K562 (cell line): ENCODE data around the gene HAP1. TPM values are rescaled to one million over a fixed set of nuclear protein-coding genes. Genes with fewer than 3 reads are reported as not detected.

ENCODE experiments used
- CSDE1 ChIP-seq, 2 experiments: fragments of 450-650 bp; IDR thresholded peaks; 2 replicates each; pipeline ENCODE4 v1.6.1; 2016; ENCODE audit warnings: mild to moderate bottlenecking in 1 of 2
- ELF2 ChIP-seq: fragments of 250-450 bp; sonication (Bioruptor Pico); IDR thresholded peaks from 2 replicates; pipeline ENCODE4 v1.5.0; 2021; ENCODE audit warnings: mild to moderate bottlenecking
- ESRRA ChIP-seq: fragments of 450-650 bp; IDR thresholded peaks from 2 replicates; pipeline ENCODE4 v1.6.1; 2014; ENCODE audit warnings: low read depth, mild to moderate bottlenecking, moderate library complexity, borderline replicate concordance
- HIVEP1 ChIP-seq: fragments of 250-450 bp; sonication (Bioruptor Pico); IDR thresholded peaks from 2 replicates; pipeline ENCODE4 v1.4.0; 2020; ENCODE audit warnings: mild to moderate bottlenecking
- HMG20B ChIP-seq: fragments of 250-450 bp; sonication (Bioruptor Pico); IDR thresholded peaks from 2 replicates; pipeline ENCODE4 v1.5.0; 2021; ENCODE audit warnings: mild to moderate bottlenecking
- MAFF ChIP-seq: IDR thresholded peaks from 2 replicates; pipeline ENCODE4 v1.6.1; 2012; ENCODE audit warnings: low read length, improper control_type of control experiment
- MAZ ChIP-seq, 2 experiments: fragments of 450-650 bp in 1 of 2; sonication (generic) in 1 of 2; formaldehyde crosslinking; IDR thresholded peaks in 1 of 2; conservative IDR thresholded peaks in 1 of 2; 2 replicates each; pipeline versions ENCODE4 v1.4.0 to v1.5.0; 2020; ENCODE audit warnings: mild to moderate bottlenecking in 1 of 2, missing genetic modification reagents in 1 of 2
- MCM7 ChIP-seq, 2 experiments: fragments of 450-650 bp; IDR thresholded peaks; 2 replicates each; pipeline ENCODE4 v1.6.1; 2016 to 2018
- MEF2D ChIP-seq: conservative IDR thresholded peaks from 2 replicates; pipeline ENCODE4 v1.6.1; 2016; ENCODE audit warnings: low read depth, missing genetic modification characterization, missing compliant biosample characterization
- MEIS2 ChIP-seq: fragments of 450-650 bp; IDR thresholded peaks from 2 replicates; pipeline ENCODE4 v1.6.1; 2014; ENCODE audit warnings: mild to moderate bottlenecking; ENCODE audit not compliant: partially characterized antibody
- MTA3 ChIP-seq: fragments of 450-650 bp; formaldehyde crosslinking; IDR thresholded peaks from 2 replicates; pipeline ENCODE4 v1.6.1; 2017; ENCODE audit warnings: mild to moderate bottlenecking, borderline replicate concordance
- NEUROD1 ChIP-seq: fragments of 150-350 bp; IDR thresholded peaks from 2 replicates; pipeline ENCODE4 v1.6.1; 2014; ENCODE audit warnings: borderline replicate concordance, low read length, low read depth; ENCODE audit not compliant: partially characterized antibody
- NFIC ChIP-seq: fragments of 450-650 bp; IDR thresholded peaks from 2 replicates; pipeline ENCODE4 v1.6.1; 2017; ENCODE audit warnings: mild to moderate bottlenecking, inconsistent platforms
- PHF20 ChIP-seq: fragments of 450-650 bp; IDR thresholded peaks from 2 replicates; pipeline ENCODE4 v1.6.1; 2018; ENCODE audit not compliant: partially characterized antibody
- TAF15 ChIP-seq: fragments of 200-400 bp; formaldehyde crosslinking; IDR thresholded peaks from 2 replicates; pipeline ENCODE4 v1.6.1; 2017; ENCODE audit warnings: mild to moderate bottlenecking, low read depth, low read length, moderate library complexity
- TCF7 ChIP-seq: sonication (generic); IDR thresholded peaks from 2 replicates; pipeline ENCODE4 v1.6.1; 2016; ENCODE audit warnings: antibody characterized with exemption, borderline replicate concordance
- TGIF2 ChIP-seq: sonication (generic); formaldehyde crosslinking; IDR thresholded peaks from 2 replicates; pipeline ENCODE4 v1.8.1; 2022; ENCODE audit warnings: mild to moderate bottlenecking, missing genetic modification reagents, moderate library complexity
- ZKSCAN3 ChIP-seq: fragments of 250-450 bp; sonication (Bioruptor Pico); IDR thresholded peaks from 2 replicates; pipeline ENCODE4 v1.4.0; 2020
- ZNF184 ChIP-seq: sonication (generic); formaldehyde crosslinking; IDR thresholded peaks from 2 replicates; pipeline ENCODE4 v1.5.0; 2020; ENCODE audit warnings: missing genetic modification reagents
- polyA plus RNA-seq, 8 experiments: library from polyadenylated mRNA; depleted of rRNA in 4 of 8; stranded (reverse) in 5 of 8; unstranded in 3 of 8; fragments of >200 nt; fragmentation: Nextera tagmentation in 2 of 8; fragmentation: Illumina TruSeq in 1 of 8; extraction: Ambion mirVana in 2 of 8; extraction: Trizol in 1 of 8; gene quantifications; 2 replicates each; pipeline versions ENCODE4 v1.2.1 to v1.2.3, GENCODE V29; 2011 to 2014; ENCODE audit warnings: inconsistent platforms in 1 of 8, missing spikeins in 1 of 8
- total RNA-seq, 7 experiments: library from RNA; depleted of rRNA in 6 of 7; stranded (reverse); fragments of >200 nt in 6 of 7; fragmentation: Illumina TruSeq in 2 of 7; extraction: Trizol in 2 of 7; gene quantifications; 2 replicates each; pipeline versions ENCODE4 v1.2.1 to v1.2.3, GENCODE V29; 2011 to 2021; ENCODE audit warnings: low replicate concordance in 1 of 7
- TF ChIP-seq, protein P1 (sequence below), 3 experiments: IDR thresholded peaks in 2 of 3; conservative IDR thresholded peaks in 1 of 3; 2 replicates each; pipeline ENCODE4 v1.5.1; 2011 to 2012; ENCODE audit warnings: low read length in 3 of 3, mild to moderate bottlenecking in 3 of 3, control low read depth in 2 of 3, improper control_type of control experiment in 1 of 3, inconsistent platforms in 1 of 3, low read depth in 1 of 3, mixed read lengths in 1 of 3, moderate library complexity in 1 of 3; ENCODE audit not compliant: insufficient read depth in 2 of 3
- TF ChIP-seq, protein P2 (sequence below): sonication (generic); formaldehyde crosslinking; IDR thresholded peaks from 2 replicates; pipeline ENCODE4 v1.8.0; 2022; ENCODE audit warnings: missing genetic modification reagents, mild to moderate bottlenecking, borderline replicate concordance
- TF ChIP-seq, protein P3 (sequence below): fragments of 450-650 bp; IDR thresholded peaks from 2 replicates; pipeline ENCODE4 v1.6.1; 2016; ENCODE audit warnings: mild to moderate bottlenecking

The HAP1 gene
- total and polyA plus RNA-seq, 9 of the 15 experiments (the other 6 are each of a cell fraction or from before 2014, with no cell fraction given), result under 0.01 to 0.09 (median 0.04) TPM; not detected in 6

DNA sequence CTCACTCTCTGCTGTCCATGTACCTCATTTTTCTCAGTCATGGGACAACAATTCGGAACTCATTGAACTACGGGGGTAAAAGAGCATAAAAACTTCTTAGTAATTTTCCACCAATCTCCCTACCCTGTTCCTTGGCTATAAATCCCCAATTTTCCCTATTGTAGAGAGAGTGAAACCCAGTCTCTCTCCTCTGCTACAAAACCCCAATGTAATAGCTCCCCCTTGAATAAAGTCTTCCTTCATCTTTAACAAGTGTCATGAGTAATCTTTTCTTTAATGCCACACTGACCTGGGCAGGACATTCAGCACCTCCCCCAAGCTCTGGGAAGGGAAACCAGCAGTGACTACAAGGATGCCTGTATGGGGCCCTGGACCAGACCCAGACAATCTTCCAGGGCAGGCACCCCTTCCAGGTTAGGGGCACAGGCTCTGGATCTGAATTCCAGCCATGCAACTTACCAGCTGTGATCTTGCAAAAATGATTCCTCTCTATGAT lies 56.0 kb downstream of the HAP1 start (continued):
- TF ChIP-seq, protein P1, sequence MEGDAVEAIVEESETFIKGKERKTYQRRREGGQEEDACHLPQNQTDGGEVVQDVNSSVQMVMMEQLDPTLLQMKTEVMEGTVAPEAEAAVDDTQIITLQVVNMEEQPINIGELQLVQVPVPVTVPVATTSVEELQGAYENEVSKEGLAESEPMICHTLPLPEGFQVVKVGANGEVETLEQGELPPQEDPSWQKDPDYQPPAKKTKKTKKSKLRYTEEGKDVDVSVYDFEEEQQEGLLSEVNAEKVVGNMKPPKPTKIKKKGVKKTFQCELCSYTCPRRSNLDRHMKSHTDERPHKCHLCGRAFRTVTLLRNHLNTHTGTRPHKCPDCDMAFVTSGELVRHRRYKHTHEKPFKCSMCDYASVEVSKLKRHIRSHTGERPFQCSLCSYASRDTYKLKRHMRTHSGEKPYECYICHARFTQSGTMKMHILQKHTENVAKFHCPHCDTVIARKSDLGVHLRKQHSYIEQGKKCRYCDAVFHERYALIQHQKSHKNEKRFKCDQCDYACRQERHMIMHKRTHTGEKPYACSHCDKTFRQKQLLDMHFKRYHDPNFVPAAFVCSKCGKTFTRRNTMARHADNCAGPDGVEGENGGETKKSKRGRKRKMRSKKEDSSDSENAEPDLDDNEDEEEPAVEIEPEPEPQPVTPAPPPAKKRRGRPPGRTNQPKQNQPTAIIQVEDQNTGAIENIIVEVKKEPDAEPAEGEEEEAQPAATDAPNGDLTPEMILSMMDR (IDR thresholded peaks at IDR 0.05 in 2 of 3, conservative IDR thresholded peaks at IDR 0.05 in 1 of 3; ENCODE audit: insufficient read depth in 2 of 3, low read depth in 1 of 3, low read length in 3 of 3), result no peak; a peak in 2 of 6 replicates
- TF ChIP-seq CSDE1 (IDR thresholded peaks at IDR 0.05) (peak in 1 of 2 experiments; percentile 98; a peak in 2 of 4 replicates), TCF7 (peak; percentile 78; the same call in 1 of the 2 replicates), HMG20B (peak; percentile 97), HIVEP1 (CRISPR knock-in tag) (no peak), MEF2D (tag) (no peak; the same call in 1 of the 2 replicates), MTA3 (peak; percentile 88), NEUROD1 (peak; percentile 60), MEIS2 (no peak), TGIF2 (CRISPR knock-in tag) (no peak), PHF20 (no peak), ZNF184 (CRISPR knock-in tag) (no peak), TAF15 (no peak), NFIC (peak; percentile 71), ESRRA (no peak), MCM7 (IDR thresholded peaks at IDR 0.05) (no peak), MAFF (peak; percentile 78), ELF2 (peak; percentile 75; the same call in 1 of the 2 replicates), ZKSCAN3 (no peak), MAZ (CRISPR knock-in tag; conservative IDR thresholded peaks at IDR 0.05 in 1 of 2, IDR thresholded peaks at IDR 0.05 in 1 of 2) (peak in 1 of 2 experiments; percentile 90; a peak in 2 of 4 replicates)
- TF ChIP-seq, protein P2, sequence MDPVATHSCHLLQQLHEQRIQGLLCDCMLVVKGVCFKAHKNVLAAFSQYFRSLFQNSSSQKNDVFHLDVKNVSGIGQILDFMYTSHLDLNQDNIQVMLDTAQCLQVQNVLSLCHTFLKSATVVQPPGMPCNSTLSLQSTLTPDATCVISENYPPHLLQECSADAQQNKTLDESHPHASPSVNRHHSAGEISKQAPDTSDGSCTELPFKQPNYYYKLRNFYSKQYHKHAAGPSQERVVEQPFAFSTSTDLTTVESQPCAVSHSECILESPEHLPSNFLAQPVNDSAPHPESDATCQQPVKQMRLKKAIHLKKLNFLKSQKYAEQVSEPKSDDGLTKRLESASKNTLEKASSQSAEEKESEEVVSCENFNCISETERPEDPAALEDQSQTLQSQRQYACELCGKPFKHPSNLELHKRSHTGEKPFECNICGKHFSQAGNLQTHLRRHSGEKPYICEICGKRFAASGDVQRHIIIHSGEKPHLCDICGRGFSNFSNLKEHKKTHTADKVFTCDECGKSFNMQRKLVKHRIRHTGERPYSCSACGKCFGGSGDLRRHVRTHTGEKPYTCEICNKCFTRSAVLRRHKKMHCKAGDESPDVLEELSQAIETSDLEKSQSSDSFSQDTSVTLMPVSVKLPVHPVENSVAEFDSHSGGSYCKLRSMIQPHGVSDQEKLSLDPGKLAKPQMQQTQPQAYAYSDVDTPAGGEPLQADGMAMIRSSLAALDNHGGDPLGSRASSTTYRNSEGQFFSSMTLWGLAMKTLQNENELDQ (CRISPR knock-in tag), result no peak
- TF ChIP-seq, protein P3, sequence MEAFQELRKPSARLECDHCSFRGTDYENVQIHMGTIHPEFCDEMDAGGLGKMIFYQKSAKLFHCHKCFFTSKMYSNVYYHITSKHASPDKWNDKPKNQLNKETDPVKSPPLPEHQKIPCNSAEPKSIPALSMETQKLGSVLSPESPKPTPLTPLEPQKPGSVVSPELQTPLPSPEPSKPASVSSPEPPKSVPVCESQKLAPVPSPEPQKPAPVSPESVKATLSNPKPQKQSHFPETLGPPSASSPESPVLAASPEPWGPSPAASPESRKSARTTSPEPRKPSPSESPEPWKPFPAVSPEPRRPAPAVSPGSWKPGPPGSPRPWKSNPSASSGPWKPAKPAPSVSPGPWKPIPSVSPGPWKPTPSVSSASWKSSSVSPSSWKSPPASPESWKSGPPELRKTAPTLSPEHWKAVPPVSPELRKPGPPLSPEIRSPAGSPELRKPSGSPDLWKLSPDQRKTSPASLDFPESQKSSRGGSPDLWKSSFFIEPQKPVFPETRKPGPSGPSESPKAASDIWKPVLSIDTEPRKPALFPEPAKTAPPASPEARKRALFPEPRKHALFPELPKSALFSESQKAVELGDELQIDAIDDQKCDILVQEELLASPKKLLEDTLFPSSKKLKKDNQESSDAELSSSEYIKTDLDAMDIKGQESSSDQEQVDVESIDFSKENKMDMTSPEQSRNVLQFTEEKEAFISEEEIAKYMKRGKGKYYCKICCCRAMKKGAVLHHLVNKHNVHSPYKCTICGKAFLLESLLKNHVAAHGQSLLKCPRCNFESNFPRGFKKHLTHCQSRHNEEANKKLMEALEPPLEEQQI, result peak; percentile 65; the same call in 1 of the 2 replicates
